Glutamatergic neuron (in vitro differentiated cells): ENCODE results near the gene PRR13. TPM values are rescaled to one million over a fixed set of nuclear protein-coding genes. Genes with fewer than 3 reads are reported as not detected.
A peak's percentile ranks its signal among the peaks of the same experiment; 100 is the strongest.

ENCODE experiments used
- DNase-seq: peaks from one replicate; pipeline ENCODE4 v3.0.0; 2022
- H3K27ac Mint-ChIP-seq: one replicate; pipeline ENCODE4 v1.8.0; 2020; ENCODE audit warnings: mild to moderate bottlenecking, mixed read lengths, inconsistent platforms; ENCODE audit not compliant: unreplicated experiment
- H3K27me3 Mint-ChIP-seq: one replicate; pipeline ENCODE4 v1.8.0; 2020; ENCODE audit warnings: mild to moderate bottlenecking, moderate library complexity, mixed read lengths, inconsistent platforms; ENCODE audit not compliant: unreplicated experiment
- H3K36me3 Mint-ChIP-seq: one replicate; pipeline ENCODE4 v1.8.0; 2020; ENCODE audit warnings: mild to moderate bottlenecking, mixed read lengths, inconsistent platforms; ENCODE audit not compliant: unreplicated experiment
- H3K4me1 Mint-ChIP-seq: one replicate; pipeline ENCODE4 v1.8.0; 2020; ENCODE audit warnings: mild to moderate bottlenecking, low read depth, mixed read lengths, inconsistent platforms; ENCODE audit not compliant: unreplicated experiment
- H3K4me3 Mint-ChIP-seq: one replicate; pipeline ENCODE4 v1.8.0; 2020; ENCODE audit warnings: mild to moderate bottlenecking, mixed read lengths, inconsistent platforms; ENCODE audit not compliant: unreplicated experiment
- H3K9me3 Mint-ChIP-seq: one replicate; pipeline ENCODE4 v1.8.0; 2020; ENCODE audit warnings: mild to moderate bottlenecking, moderate library complexity, mixed read lengths, inconsistent platforms; ENCODE audit not compliant: unreplicated experiment
- CTCF ChIP-seq: fragments of 200-600 bp; sonication (generic); IDR thresholded peaks from one replicate; pipeline ENCODE4 v1.5.0; 2021; ENCODE audit not compliant: partially characterized antibody, unreplicated experiment
- total RNA-seq: library from RNA; stranded (reverse); fragmentation: NEBNext Ultra II Directional; extraction: Animal tissue kit (Norgen Biotek cat#: 25700); gene quantifications from one replicate; pipeline ENCODE4 v1.2.1, GENCODE V29; 2021; ENCODE audit not compliant: unreplicated experiment

The PRR13 gene
- total RNA-seq, 1 donor from 2014 or later = 105 TPM

GRCh38 chr12:53454707-53455106 lies 13.2 kb downstream of the PRR13 start:
- H3K36me3 Mint-ChIP-seq = no peaks in the 10 kb centered on the region
- H3K9me3 Mint-ChIP-seq = peaks cover 6% of the 10 kb centered on the region
- TF ChIP-seq CTCF = no peak
- H3K27ac Mint-ChIP-seq = peak overlapping the region; percentile 49
- peaks cover 18% of the 10 kb centered on the region for H3K4me1 Mint-ChIP-seq
- H3K27me3 Mint-ChIP-seq = peaks cover 9% of the 10 kb centered on the region
- DNase-seq = no peak
- peak overlapping the region; percentile 77 for H3K4me3 Mint-ChIP-seq

GRCh38 chr12:53456654-53457366 lies 15.3 kb downstream of the PRR13 start:
- DNase-seq = no peak
- H3K4me3 Mint-ChIP-seq = no peak overlapping the region
- no peak for TF ChIP-seq CTCF

GRCh38 chr12:53459097-53459496 lies 17.6 kb downstream of the PRR13 start:
- no peak for TF ChIP-seq CTCF
- Mint-ChIP-seq H3K9me3 (no peaks in the 10 kb centered on the region), H3K27me3 (peaks cover 2% of the 10 kb centered on the region), H3K36me3 (no peaks in the 10 kb centered on the region), H3K27ac (no peak overlapping the region), H3K4me1 (peaks cover 10% of the 10 kb centered on the region), H3K4me3 (no peak overlapping the region)
- DNase-seq = no peak

More at GRCh38 chr12:53456654-53457366, 15.3 kb downstream of the PRR13 start:
- peaks cover 16% of the 10 kb centered on the region for H3K4me1 Mint-ChIP-seq
- no peak overlapping the region for H3K27ac Mint-ChIP-seq
- H3K36me3 Mint-ChIP-seq = no peaks in the 10 kb centered on the region
- peaks cover 6% of the 10 kb centered on the region for H3K27me3 Mint-ChIP-seq
- peaks cover 4% of the 10 kb centered on the region for H3K9me3 Mint-ChIP-seq

GRCh38 chr12:53461059-53461458 lies 19.5 kb downstream of the PRR13 start:
- TF ChIP-seq CTCF = no peak
- DNase-seq = no peak
- Mint-ChIP-seq H3K27me3 (peaks cover 4% of the 10 kb centered on the region), H3K4me1 (peaks cover 3% of the 10 kb centered on the region), H3K9me3 (no peaks in the 10 kb centered on the region), H3K27ac (no peak overlapping the region), H3K4me3 (no peak overlapping the region), H3K36me3 (no peaks in the 10 kb centered on the region)

- no peak for DNase-seq
- Mint-ChIP-seq H3K9me3 (no peaks in the 10 kb centered on the region), H3K36me3 (no peaks in the 10 kb centered on the region), H3K27me3 (peaks cover 4% of the 10 kb centered on the region), H3K4me1 (peaks cover 6% of the 10 kb centered on the region), H3K27ac (no peak overlapping the region), H3K4me3 (no peak overlapping the region)
- no peak for TF ChIP-seq CTCF
Observed at GRCh38 chr12:53461591-53461990, 20.1 kb downstream of the PRR13 start.
